Measurements from ENCODE around the gene ADK. TPM values are rescaled to one million over a fixed set of nuclear protein-coding genes. Genes with fewer than 3 reads are reported as not detected.
"Not testable (repeated sequence)": the region's sequence is repeated elsewhere in the genome, so short reads cannot be mapped to it uniquely, and the experiment has no call there.

The ADK gene
- total RNA-seq, 1 experiment from 2014 or later = 26.8 TPM

DNA sequence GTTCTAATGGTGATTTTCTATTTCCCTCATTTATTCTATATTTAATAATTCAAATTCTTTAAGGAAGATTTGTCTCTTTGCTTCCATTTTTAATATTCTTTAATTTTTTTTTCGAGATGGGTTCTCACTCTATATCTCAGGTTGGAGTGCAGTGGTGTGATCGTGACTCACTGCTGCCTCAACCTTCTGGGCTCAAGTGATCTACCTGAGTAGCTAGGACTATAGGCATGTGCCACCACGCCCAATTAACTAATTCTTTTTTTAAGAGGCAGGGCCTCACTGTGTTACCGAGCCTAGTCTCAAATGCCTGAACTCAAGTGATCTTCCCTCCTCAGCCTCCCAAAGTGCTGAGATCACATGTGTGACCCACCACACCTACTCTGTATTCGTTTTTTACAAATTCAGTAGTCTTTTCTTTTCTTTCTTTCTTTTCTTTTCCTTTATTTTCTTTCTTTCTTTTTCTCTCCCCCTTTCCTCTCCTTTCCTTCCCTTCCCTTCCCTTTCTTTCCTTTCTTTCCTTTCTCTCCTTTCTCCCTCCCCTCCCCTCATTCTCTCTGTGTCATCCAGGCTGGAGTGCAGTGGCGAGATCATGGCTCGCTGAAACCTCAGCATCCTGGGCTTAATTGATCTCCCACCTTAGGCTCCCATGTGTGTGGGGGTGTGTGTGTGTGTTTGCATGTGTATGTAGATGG lies 323.1 kb downstream of the ADK start:
- no peaks in the 10 kb centered on the region for H3K27me3 ChIP-seq (ENCODE audit: insufficient read depth, low read length)
- no peak overlapping the region for H2BK15ac ChIP-seq (ENCODE audit: low read depth, low read length)
- H3K9ac ChIP-seq (ENCODE audit: extremely low read depth, insufficient read length, low read length) = no peak overlapping the region
- H2BK20ac ChIP-seq (ENCODE audit: low read depth, low read length, poor library complexity, severe bottlenecking) = no peak overlapping the region
- no peak overlapping the region for H3K14ac ChIP-seq (ENCODE audit: insufficient read depth, low read length)
- H2BK12ac ChIP-seq (ENCODE audit: insufficient read length, low read depth, low read length) = no peak overlapping the region
- no peak overlapping the region for H3K27ac Mint-ChIP-seq
- H3K18ac ChIP-seq (ENCODE audit: insufficient read length, low read depth, low read length) = no peak overlapping the region
- no peak overlapping the region for H3K4ac ChIP-seq (ENCODE audit: low read depth, low read length)
- TF ChIP-seq, protein P1, sequence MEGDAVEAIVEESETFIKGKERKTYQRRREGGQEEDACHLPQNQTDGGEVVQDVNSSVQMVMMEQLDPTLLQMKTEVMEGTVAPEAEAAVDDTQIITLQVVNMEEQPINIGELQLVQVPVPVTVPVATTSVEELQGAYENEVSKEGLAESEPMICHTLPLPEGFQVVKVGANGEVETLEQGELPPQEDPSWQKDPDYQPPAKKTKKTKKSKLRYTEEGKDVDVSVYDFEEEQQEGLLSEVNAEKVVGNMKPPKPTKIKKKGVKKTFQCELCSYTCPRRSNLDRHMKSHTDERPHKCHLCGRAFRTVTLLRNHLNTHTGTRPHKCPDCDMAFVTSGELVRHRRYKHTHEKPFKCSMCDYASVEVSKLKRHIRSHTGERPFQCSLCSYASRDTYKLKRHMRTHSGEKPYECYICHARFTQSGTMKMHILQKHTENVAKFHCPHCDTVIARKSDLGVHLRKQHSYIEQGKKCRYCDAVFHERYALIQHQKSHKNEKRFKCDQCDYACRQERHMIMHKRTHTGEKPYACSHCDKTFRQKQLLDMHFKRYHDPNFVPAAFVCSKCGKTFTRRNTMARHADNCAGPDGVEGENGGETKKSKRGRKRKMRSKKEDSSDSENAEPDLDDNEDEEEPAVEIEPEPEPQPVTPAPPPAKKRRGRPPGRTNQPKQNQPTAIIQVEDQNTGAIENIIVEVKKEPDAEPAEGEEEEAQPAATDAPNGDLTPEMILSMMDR (conservative IDR thresholded peaks at IDR 0.05) = no peak
- H3K4me1 Mint-ChIP-seq = no peaks in the 10 kb centered on the region
- H2AK5ac ChIP-seq (ENCODE audit: insufficient read length, low read length) = no peak overlapping the region
- no peaks in the 10 kb centered on the region for H4K20me1 ChIP-seq (ENCODE audit: control insufficient read depth, insufficient read depth, insufficient read length)
- H3K27ac ChIP-seq (ENCODE audit: insufficient read length, low read depth, low read length) = no peak overlapping the region
- no peak overlapping the region for H3K4me2 ChIP-seq (ENCODE audit: insufficient read depth, insufficient read length, low read length)
- peaks cover 0 to 4% (median 0%) of the 10 kb centered on the region in 3 experiments; a peak in 3 of 7 replicates for H3K36me3 Mint-ChIP-seq (ENCODE audit: insufficient read depth in 1 of 3, low read depth in 3 of 3)
- H3K23ac ChIP-seq (ENCODE audit: insufficient read length, low read depth, low read length) = no peak overlapping the region
- no peak overlapping the region for H3K4me3 Mint-ChIP-seq
- H2AFZ ChIP-seq (ENCODE audit: low read length) = no peak overlapping the region
- no peak overlapping the region for H3K56ac ChIP-seq (ENCODE audit: insufficient read length, low read depth, low read length)
- H3K27me3 Mint-ChIP-seq (ENCODE audit: low read depth) = no peaks in the 10 kb centered on the region; the same call in 1 of the 2 replicates
- H3T11ph ChIP-seq (ENCODE audit: low read length) = no peak overlapping the region
- H3K79me2 ChIP-seq (ENCODE audit: insufficient read depth, low read length) = no peaks in the 10 kb centered on the region
- no peak overlapping the region for H4K91ac ChIP-seq (ENCODE audit: insufficient read length, low read depth, low read length)
- no peak for DNase-seq
- no peaks in the 10 kb centered on the region; a peak in 1 of 5 replicates for H3K9me3 Mint-ChIP-seq
- H2BK5ac ChIP-seq (ENCODE audit: insufficient read length, low read length) = no peak overlapping the region
- no peaks in the 10 kb centered on the region for H3K4me1 ChIP-seq (ENCODE audit: insufficient read depth, low read length)
- no peak overlapping the region for H2BK120ac ChIP-seq (ENCODE audit: low read depth, low read length, poor library complexity, severe bottlenecking)
- no peaks in the 10 kb centered on the region for H3K9me3 ChIP-seq (ENCODE audit: control insufficient read depth, low read depth, low read length)
- H3K79me1 ChIP-seq (ENCODE audit: insufficient read depth, low read depth, low read length, poor library complexity, severe bottlenecking) = no peaks in the 10 kb centered on the region
- WGBS (ENCODE audit: extremely low coverage, insufficient read length, low lambda C conversion rate) = no CpG with 5 or more reads among the region's 7 CpGs
- no peak overlapping the region for H4K8ac ChIP-seq (replicated peaks; ENCODE audit: insufficient read length, low read depth, low read length)
- H3K23me2 ChIP-seq (ENCODE audit: insufficient read length, low read depth, low read length, poor library complexity, severe bottlenecking) = no peaks in the 10 kb centered on the region
- H4K5ac ChIP-seq (ENCODE audit: insufficient read length, low read depth, low read length) = no peak overlapping the region

- not testable (repeated sequence) for H3K79me1 ChIP-seq (ENCODE audit: insufficient read depth, low read depth, low read length, poor library complexity, severe bottlenecking); H3K4me1 Mint-ChIP-seq; H3K27me3 Mint-ChIP-seq (ENCODE audit: low read depth); H3K4ac ChIP-seq (ENCODE audit: low read depth, low read length); H3K36me3 Mint-ChIP-seq (ENCODE audit: insufficient read depth in 1 of 3, low read depth in 3 of 3); H2BK12ac ChIP-seq (ENCODE audit: insufficient read length, low read depth, low read length); H3K23me2 ChIP-seq (ENCODE audit: insufficient read length, low read depth, low read length, poor library complexity, severe bottlenecking); H4K91ac ChIP-seq (ENCODE audit: insufficient read length, low read depth, low read length); H3K27me3 ChIP-seq (ENCODE audit: insufficient read depth, low read length); H3K56ac ChIP-seq (ENCODE audit: insufficient read length, low read depth, low read length); H3K27ac ChIP-seq (ENCODE audit: insufficient read length, low read depth, low read length); H3K9ac ChIP-seq (ENCODE audit: extremely low read depth, insufficient read length, low read length); H4K20me1 ChIP-seq (ENCODE audit: control insufficient read depth, insufficient read depth, insufficient read length); H3K9me3 ChIP-seq (ENCODE audit: control insufficient read depth, low read depth, low read length); DNase-seq; H2AFZ ChIP-seq (ENCODE audit: low read length); H4K8ac ChIP-seq (replicated peaks; ENCODE audit: insufficient read length, low read depth, low read length); H3T11ph ChIP-seq (ENCODE audit: low read length); H2BK5ac ChIP-seq (ENCODE audit: insufficient read length, low read length); H2BK20ac ChIP-seq (ENCODE audit: low read depth, low read length, poor library complexity, severe bottlenecking); H3K14ac ChIP-seq (ENCODE audit: insufficient read depth, low read length); H3K4me2 ChIP-seq (ENCODE audit: insufficient read depth, insufficient read length, low read length); H2BK120ac ChIP-seq (ENCODE audit: low read depth, low read length, poor library complexity, severe bottlenecking); H3K9me3 Mint-ChIP-seq; H4K5ac ChIP-seq (ENCODE audit: insufficient read length, low read depth, low read length); H3K18ac ChIP-seq (ENCODE audit: insufficient read length, low read depth, low read length); H3K79me2 ChIP-seq (ENCODE audit: insufficient read depth, low read length); H3K4me1 ChIP-seq (ENCODE audit: insufficient read depth, low read length); H2BK15ac ChIP-seq (ENCODE audit: low read depth, low read length); H3K4me3 Mint-ChIP-seq; H3K23ac ChIP-seq (ENCODE audit: insufficient read length, low read depth, low read length); H2AK5ac ChIP-seq (ENCODE audit: insufficient read length, low read length)
- WGBS (ENCODE audit: extremely low coverage, insufficient read length, low lambda C conversion rate) = no CpG with 5 or more reads among the region's 10 CpGs
- H3K27ac Mint-ChIP-seq = peak overlapping the region in 2 of 3 experiments; percentile 44 to 85; a peak in 1 of 7 replicates
Measured at GRCh38 chr10:74476162-74476706, 325.2 kb downstream of the ADK start.
